CMK (cell line): ENCODE measurements around the gene GNPTG.

ENCODE experiments used
- DNase-seq: peaks from one replicate; pipeline ENCODE4 v3.0.0-alpha.2; 2010; ENCODE audit warnings: low read depth

GNPTG gene

DNA sequence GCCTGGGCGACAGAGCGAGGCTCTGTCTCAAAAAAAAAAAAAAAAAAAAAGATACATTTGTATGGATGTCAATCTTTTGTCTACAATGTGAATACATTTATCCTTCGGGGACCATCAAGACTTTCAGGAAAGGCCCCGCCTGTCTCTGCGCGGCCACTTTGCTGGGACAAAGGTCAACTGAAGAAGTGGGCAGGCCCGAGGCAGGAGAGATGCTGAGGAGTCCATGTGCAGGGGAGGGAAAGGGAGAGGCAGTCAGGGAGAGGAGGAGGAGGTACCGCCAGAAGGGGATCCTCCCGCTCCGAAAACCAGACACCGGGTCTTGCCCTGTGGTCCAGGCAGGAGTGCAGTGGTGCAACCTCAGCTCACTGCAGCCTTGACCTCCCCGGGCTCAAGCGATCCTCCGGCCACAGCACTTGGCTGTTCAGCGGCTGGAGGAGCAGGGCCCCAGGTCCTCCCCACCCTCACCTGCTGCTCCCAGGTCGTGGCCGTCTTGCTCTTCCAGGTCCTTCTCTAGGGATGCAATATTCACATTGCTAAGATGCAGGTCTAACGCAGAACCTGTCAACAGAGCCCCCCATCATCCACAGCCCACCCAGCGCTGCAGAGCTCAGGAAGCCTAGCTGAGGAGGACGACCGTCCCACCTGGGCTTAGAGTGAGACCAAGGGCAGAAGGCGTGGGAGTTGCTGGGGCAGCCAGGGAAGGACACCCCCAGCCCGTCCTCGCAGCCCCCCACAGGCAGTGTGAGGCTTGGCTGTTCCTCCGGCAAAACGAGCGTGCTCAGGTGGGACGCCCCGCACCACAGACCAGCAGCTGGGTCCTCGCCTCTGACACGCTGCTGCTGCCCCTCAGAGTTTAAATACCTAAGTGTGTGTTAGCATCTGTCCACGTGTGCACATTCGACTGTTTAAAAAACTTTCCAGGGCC, 19.6 kb downstream of the GNPTG start:
- DNase-seq: no peak

GRCh38 chr16:1372292-1372950, 20.7 kb downstream of the GNPTG start:
- DNase-seq: no peak

GRCh38 chr16:1374418-1375297, 22.9 kb downstream of the GNPTG start:
- no peak for DNase-seq

GRCh38 chr16:1375298-1375640, 23.5 kb downstream of the GNPTG start:
- no peak for DNase-seq

- no peak for DNase-seq
Measured at GRCh38 chr16:1375741-1376410, 24.1 kb downstream of the GNPTG start.

GRCh38 chr16:1377406-1378010, 25.8 kb downstream of the GNPTG start:
- no peak for DNase-seq

DNA sequence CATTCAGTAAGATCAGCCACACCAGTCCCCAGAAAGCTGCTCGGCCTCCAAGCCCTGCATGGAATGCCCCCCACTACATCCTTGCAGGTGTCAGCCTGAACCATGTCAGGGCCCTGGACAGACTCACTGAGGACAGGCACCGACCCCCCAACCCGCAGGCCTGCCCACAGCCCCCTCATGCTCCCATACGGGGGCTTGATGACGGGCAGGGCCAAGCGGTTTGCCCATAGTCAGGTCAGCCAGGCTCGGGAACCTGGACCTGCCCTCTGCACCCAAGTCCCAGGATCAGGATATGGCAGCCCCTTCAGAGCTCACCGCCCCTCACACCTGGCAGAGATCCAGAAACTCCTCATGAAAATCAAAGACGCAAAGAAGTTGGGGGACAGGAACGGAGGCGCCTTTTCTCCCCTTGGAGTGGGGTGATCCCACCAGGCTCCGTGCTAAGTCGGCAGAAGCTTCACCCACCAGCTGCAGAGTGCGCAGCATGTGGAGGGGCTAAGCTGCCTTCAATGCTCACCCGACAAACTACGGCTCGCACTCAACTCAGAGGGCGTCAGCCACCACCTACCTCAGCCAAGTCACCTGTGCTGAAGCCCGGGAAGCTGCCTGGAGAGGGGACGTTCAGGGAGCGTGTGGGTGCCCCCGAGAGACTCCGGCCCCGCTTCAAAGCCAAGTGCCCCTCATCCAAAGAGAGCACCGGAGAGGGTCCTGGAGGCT, 26.5 kb downstream of the GNPTG start:
- DNase-seq: no peak

DNA sequence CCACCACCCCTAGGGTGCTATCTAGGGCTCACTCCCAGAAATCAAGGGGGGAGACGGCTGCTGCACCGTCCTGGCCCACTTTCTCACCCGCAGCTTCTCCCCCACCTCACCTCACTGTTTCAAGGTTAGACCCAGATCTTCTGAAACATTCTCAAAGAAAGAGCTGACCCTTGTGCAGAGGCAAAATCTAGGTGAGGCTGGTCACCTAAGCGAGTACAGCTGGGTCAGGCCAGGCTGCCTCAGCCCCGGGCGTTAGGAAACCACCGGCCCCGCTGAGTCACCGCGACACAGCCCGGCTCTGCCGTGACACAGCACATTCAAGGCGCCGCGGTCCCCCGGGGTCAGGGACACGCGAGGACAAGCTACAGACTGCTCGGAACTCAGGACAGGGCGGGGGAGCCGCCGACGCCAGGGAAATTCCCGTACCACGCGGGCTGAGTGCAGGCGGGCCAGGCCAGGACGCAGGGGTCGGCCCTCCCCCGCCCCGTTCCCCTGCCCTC, 27.1 kb downstream of the GNPTG start:
- no peak for DNase-seq

GRCh38 chr16:1379304-1380076, 27.8 kb downstream of the GNPTG start:
- no peak for DNase-seq

GRCh38 chr16:1380195-1380594, 28.5 kb downstream of the GNPTG start:
- no peak for DNase-seq

- no peak for DNase-seq
Measured at GRCh38 chr16:1381612-1382406, 30.1 kb downstream of the GNPTG start.

GRCh38 chr16:1383556-1383955, 31.8 kb downstream of the GNPTG start:
- no peak for DNase-seq

GRCh38 chr16:1385232-1385631, 33.5 kb downstream of the GNPTG start:
- DNase-seq: no peak

GRCh38 chr16:1387331-1387730, 35.6 kb downstream of the GNPTG start:
- DNase-seq: no peak

DNA sequence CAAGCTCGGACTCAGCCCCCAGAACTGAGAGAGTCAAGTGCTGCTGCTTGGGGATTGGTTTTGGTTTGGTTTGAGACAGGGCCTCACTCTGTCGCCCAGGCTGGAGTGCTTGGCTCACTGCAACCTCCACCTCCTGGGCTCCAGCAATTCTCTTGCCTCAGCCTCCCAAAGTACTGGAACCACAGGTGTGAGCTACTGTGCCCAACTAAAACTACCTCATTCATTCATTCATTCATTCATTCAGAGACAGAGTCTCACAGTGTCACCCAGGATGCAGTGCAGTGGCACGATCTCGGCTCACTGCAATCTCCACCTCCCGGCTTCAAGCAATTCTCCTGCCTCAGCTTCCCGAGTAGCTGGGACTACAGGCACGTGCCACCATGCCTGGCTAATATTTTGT, 38.0 kb downstream of the GNPTG start:
- DNase-seq: no peak

GRCh38 chr16:1390239-1390779, 38.6 kb downstream of the GNPTG start:
- no peak for DNase-seq

GRCh38 chr16:1392826-1393225, 41.1 kb downstream of the GNPTG start:
- DNase-seq: no peak

- no peak for DNase-seq
Measured at GRCh38 chr16:1393613-1394176, 42.0 kb downstream of the GNPTG start.
